ENCODE measurements around the gene ZNF367. TPM values are rescaled to one million over a fixed set of nuclear protein-coding genes. Genes with fewer than 3 reads are reported as not detected.
A peak's percentile ranks its signal among the peaks of the same experiment; 100 is the strongest.

Gene ZNF367
- total RNA-seq, 1 donor from 2014 or later: 4.4 TPM

DNA sequence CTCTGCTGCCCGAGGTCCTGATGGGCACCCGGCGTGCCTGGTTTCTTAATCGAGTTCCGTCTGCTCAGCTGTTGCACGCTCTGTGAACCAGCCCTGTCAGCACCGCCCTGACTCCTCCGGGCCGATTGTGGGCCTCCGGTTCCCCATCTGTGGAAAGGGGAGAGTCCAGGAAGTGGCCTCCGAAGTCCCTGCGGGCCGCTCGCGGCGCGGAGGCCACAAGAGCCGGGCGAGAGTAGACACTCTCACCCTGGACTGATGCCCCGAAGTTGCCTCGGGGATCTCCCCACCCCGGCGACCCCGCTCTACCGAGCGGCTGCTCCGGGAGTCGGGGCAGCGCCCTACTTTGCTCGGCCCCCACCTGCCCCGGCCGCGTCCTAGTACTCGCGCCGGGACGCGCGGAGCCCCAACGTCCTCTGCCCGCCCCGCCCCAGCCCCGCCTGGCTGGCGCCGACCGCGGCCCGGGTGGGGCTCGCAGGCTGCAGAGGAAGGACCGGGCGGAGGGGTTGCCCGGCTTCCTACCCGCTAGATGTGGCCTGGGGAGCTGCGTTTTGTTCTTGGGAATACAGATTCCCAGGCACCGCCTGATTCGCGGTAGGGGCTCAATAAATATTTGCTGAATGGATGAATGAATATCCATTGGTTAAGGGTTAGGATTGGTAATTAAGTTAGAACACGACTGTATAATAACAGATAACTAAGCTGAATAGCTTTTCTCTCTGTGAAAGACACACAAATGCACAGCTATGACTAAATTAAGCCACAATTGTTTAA is 935 bp upstream of the ZNF367 start:
- Mint-ChIP-seq H3K4me3 (peak overlapping the region; percentile 90), H3K36me3 (no peaks in the 10 kb centered on the region), H3K9me3 (no peaks in the 10 kb centered on the region), H3K27me3 (ENCODE audit: low read depth) (no peaks in the 10 kb centered on the region), H3K27ac (peak overlapping the region; percentile 98), H3K4me1 (peaks cover 37% of the 10 kb centered on the region)
- peak in 1 of 2 experiments; percentile 45 for DNase-seq (ENCODE audit: low spot score in 2 of 2, unreplicated experiment in 2 of 2)
- TF ChIP-seq, protein P1, sequence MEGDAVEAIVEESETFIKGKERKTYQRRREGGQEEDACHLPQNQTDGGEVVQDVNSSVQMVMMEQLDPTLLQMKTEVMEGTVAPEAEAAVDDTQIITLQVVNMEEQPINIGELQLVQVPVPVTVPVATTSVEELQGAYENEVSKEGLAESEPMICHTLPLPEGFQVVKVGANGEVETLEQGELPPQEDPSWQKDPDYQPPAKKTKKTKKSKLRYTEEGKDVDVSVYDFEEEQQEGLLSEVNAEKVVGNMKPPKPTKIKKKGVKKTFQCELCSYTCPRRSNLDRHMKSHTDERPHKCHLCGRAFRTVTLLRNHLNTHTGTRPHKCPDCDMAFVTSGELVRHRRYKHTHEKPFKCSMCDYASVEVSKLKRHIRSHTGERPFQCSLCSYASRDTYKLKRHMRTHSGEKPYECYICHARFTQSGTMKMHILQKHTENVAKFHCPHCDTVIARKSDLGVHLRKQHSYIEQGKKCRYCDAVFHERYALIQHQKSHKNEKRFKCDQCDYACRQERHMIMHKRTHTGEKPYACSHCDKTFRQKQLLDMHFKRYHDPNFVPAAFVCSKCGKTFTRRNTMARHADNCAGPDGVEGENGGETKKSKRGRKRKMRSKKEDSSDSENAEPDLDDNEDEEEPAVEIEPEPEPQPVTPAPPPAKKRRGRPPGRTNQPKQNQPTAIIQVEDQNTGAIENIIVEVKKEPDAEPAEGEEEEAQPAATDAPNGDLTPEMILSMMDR (IDR thresholded peaks at IDR 0.05; ENCODE audit: unreplicated experiment): no peak

GRCh38 chr9:96417661-96418082 is 498 bp downstream of the ZNF367 start:
- TF ChIP-seq, protein P1 (IDR thresholded peaks at IDR 0.05; ENCODE audit: unreplicated experiment): no peak
- DNase-seq (ENCODE audit: low spot score in 2 of 2, unreplicated experiment in 2 of 2): peak in 1 of 2 experiments; percentile 37
- Mint-ChIP-seq H3K36me3 (no peaks in the 10 kb centered on the region), H3K27me3 (ENCODE audit: low read depth) (no peaks in the 10 kb centered on the region), H3K4me1 (peaks cover 36% of the 10 kb centered on the region), H3K9me3 (no peaks in the 10 kb centered on the region), H3K27ac (peak overlapping the region; percentile 95), H3K4me3 (peak overlapping the region; percentile 90)

DNA sequence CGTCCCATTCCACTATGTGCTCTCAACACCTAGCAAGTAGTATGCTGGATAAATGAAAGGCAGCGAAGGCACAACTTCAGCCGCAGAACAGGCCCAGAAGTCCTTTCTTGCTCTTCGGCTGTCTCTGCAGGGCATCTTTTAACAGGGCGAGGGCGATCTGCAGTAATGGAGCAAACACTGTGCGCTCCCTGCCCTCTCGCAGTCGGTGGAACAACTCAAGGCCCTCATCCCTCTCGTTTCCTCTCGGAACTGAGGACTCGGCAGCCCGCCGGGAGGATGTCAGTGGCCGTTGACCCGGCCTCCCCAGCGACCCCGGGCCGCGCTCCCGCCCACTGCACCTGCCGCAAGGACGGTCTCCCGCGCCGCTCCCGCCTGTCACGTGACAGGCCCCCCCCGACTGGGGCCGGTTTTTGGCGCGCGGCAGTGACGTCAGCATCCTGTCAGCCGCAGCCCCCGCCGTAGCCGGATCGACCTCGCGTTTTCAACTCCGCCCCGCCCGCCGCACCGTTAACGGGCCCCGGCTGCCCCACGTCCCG is 1.1 kb downstream of the ZNF367 start:
- peaks cover 36% of the 10 kb centered on the region for H3K4me1 Mint-ChIP-seq
- peak; percentile 82 to 88 for DNase-seq (ENCODE audit: low spot score in 2 of 2, unreplicated experiment in 2 of 2)
- no peaks in the 10 kb centered on the region for H3K36me3 Mint-ChIP-seq
- H3K27ac Mint-ChIP-seq: peak overlapping the region; percentile 95
- TF ChIP-seq, protein P1 (IDR thresholded peaks at IDR 0.05; ENCODE audit: unreplicated experiment): no peak
- H3K27me3 Mint-ChIP-seq (ENCODE audit: low read depth): no peaks in the 10 kb centered on the region
- H3K4me3 Mint-ChIP-seq: peak overlapping the region; percentile 83
- no peaks in the 10 kb centered on the region for H3K9me3 Mint-ChIP-seq

DNA sequence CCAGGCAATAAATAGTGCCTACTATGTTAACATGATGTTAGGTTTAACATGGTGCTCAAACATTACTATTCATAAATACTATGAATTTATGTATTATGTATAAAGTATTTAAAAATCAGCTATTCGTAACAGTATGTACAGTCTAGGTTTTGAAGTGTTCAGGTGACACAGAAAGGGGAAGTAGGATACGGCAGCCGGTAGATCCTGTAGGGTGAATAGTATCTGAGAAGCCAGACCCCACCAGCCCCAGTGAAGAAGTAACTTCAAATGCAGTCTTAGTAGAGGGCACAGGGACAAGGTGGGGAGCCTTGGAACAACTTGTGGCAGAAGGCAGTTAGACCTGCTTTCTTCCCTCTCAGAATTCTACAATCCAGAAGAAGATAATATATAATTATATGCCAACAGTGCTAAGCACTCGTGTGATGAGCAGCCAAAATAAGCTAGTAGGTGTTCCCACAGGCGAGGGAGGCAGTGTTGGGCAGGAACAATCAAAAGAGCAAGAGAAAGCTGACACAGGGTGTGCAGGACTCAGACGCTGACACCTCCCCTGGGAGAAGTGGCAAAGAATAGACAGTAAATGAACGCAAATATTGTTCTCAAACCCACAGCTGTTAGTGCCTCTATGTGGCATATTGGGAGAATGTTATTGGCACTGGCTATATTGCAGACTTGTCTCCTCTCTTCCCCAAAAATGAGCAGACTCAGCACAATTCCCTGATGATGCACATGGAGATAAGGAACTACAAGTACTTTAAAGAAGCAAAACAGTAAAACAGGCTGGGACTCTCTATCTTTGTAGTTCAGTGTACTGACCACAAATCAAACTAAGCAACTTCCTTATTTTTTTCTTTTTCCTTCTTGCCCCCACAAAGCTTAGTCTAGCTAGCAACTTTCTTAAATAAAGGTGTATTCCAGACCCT is 4.6 kb downstream of the ZNF367 start:
- H3K9me3 Mint-ChIP-seq: no peaks in the 10 kb centered on the region
- no peaks in the 10 kb centered on the region for H3K36me3 Mint-ChIP-seq
- H3K4me1 Mint-ChIP-seq: peaks cover 15% of the 10 kb centered on the region
- TF ChIP-seq, protein P1 (IDR thresholded peaks at IDR 0.05; ENCODE audit: unreplicated experiment): no peak
- no peak for DNase-seq (ENCODE audit: low spot score in 2 of 2, unreplicated experiment in 2 of 2)
- peak overlapping the region; percentile 77 for H3K27ac Mint-ChIP-seq
- H3K4me3 Mint-ChIP-seq: no peak overlapping the region
- H3K27me3 Mint-ChIP-seq (ENCODE audit: low read depth): no peaks in the 10 kb centered on the region

DNA sequence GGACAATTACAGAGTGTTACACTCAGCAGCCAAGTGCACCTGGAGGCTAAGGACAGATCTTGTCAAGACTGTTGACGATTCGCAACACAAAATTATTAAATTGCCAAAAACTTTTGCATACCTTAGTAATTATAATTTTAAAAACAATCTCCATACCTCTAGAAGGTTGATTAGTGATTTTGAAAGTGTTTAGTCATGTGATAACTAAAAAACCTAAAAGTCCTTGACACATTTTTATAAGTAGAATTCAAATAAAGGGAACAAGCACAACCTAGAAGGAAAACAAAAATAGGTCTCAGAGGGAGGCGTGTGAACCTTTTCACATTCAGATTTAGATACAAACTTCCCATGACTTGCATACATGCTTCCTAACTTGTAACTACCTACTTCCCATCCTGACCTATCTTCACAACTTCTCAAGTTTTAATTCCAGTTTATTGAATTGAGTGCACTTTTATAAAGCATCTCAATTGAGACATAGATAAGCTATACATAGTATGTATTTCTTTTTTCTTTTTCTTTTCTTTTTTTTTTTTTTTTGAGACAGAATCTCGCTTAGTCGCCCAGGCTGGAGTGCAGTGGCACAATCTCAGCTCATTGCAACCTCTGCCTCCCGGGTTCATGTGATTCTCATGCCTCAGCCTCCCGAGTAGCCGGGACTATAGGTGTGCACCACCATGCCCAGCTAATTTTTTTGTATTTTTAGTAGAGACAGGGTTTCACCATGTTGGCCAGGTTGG is 5.8 kb downstream of the ZNF367 start:
- Mint-ChIP-seq H3K4me3 (no peak overlapping the region), H3K27ac (no peak overlapping the region)

More for the DNA sequence above, 5.8 kb downstream of the ZNF367 start:
- TF ChIP-seq, protein P1 (IDR thresholded peaks at IDR 0.05; ENCODE audit: unreplicated experiment): no peak
- Mint-ChIP-seq H3K27me3 (ENCODE audit: low read depth) (no peaks in the 10 kb centered on the region), H3K36me3 (peaks cover 2% of the 10 kb centered on the region), H3K4me1 (peaks cover 15% of the 10 kb centered on the region), H3K9me3 (no peaks in the 10 kb centered on the region)
- DNase-seq (ENCODE audit: low spot score in 2 of 2, unreplicated experiment in 2 of 2): no peak
